Epithelial cell of umbilical artery (primary cell): ENCODE measurements around the gene KBTBD8. TPM values are rescaled to one million over a fixed set of nuclear protein-coding genes. Genes with fewer than 3 reads are reported as not detected.

Source experiments
- total RNA-seq: library from RNA; depleted of rRNA; stranded (reverse); fragments of >200 nt; gene quantifications from 2 replicates; pipeline ENCODE4 v1.2.3, GENCODE V29; 2014

Gene KBTBD8, protein sequence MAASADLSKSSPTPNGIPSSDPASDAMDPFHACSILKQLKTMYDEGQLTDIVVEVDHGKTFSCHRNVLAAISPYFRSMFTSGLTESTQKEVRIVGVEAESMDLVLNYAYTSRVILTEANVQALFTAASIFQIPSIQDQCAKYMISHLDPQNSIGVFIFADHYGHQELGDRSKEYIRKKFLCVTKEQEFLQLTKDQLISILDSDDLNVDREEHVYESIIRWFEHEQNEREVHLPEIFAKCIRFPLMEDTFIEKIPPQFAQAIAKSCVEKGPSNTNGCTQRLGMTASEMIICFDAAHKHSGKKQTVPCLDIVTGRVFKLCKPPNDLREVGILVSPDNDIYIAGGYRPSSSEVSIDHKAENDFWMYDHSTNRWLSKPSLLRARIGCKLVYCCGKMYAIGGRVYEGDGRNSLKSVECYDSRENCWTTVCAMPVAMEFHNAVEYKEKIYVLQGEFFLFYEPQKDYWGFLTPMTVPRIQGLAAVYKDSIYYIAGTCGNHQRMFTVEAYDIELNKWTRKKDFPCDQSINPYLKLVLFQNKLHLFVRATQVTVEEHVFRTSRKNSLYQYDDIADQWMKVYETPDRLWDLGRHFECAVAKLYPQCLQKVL
- 3.8 and 4.5 TPM in 2 replicates for total RNA-seq

DNA sequence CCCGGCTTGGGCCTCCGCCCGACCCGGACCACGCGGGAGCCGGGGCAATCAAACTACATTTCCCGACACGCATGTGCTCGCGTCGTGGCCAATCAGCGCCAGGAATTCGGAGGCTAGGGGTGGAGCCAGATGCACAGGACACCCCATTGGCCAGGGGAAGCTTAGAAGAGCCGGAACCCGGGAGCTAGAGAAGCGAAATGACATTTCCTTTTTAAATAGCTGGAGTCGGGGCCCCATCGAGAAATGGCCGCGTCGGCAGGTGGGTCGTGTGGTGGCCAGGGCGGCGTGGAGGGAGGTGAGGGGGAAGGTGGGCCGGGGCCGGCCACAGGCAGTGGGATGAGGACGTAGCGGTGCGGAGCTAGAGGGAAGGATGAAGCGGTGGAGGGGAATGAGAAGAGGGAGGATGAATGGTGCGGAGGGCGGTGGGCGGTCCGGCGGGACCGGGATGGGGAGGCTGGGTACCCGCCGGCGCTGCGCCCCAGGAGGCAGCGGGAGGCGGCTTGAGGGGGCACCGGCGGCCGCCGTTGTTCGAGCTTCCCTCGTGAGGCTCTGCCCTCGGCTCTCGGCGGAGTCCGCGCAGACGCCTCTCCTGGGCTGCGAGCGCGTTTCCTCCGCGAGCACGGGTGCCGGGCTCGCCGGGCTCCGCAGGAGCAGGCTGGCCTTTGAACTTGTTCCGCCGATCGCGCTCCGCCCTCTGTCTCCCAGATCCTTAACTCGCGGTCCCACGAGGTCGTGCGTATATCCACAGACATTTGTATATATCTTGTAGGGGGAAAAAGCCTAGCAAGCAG, at the start of gene KBTBD8:
KBTBD8 (plus strand) TSS at position 195 of the 791 bp plus-strand sequence; CDS start at position 244, 49 bp downstream.

